Measurements from ENCODE around the gene MIPOL1.

The MIPOL1 gene

GRCh38 chr14:37253905-37254304, 56.2 kb downstream of the MIPOL1 start:
- WGBS (ENCODE audit: extremely low coverage, insufficient coverage, low lambda C conversion rate), result no CpG with 5 or more reads among the region's 1 CpG
- no peak for DNase-seq
- Histone ChIP-seq H4K5ac (ENCODE audit: low read length) (no peak overlapping the region), H3K36me3 (ENCODE audit: control insufficient read depth, insufficient read depth, low read length) (no peaks in the 10 kb centered on the region), H3K79me2 (ENCODE audit: control insufficient read depth, insufficient read depth, low read length) (no peaks in the 10 kb centered on the region), H3K4ac (ENCODE audit: low read depth, low read length) (no peak overlapping the region), H2BK15ac (replicated peaks; ENCODE audit: low read depth) (no peak overlapping the region), H3K9ac (ENCODE audit: low read length) (no peak overlapping the region), H2BK5ac (ENCODE audit: low read length) (no peak overlapping the region), H2AK5ac (ENCODE audit: low read length) (no peak overlapping the region), H3K27me3 (ENCODE audit: insufficient read depth, low read length, poor library complexity) (no peaks in the 10 kb centered on the region), H3K23ac (ENCODE audit: low read length) (no peak overlapping the region), H3K18ac (ENCODE audit: low read length) (no peak overlapping the region), H3K4me2 (ENCODE audit: low read length) (no peak overlapping the region), H3K4me1 (ENCODE audit: control insufficient read depth, low read depth, low read length) (no peaks in the 10 kb centered on the region), H3K27ac (ENCODE audit: low read depth, low read length) (no peak overlapping the region), H3K4me3 (ENCODE audit: low read length) (no peak overlapping the region), H3K56ac (ENCODE audit: low read length) (no peak overlapping the region), H4K8ac (ENCODE audit: low read depth, low read length) (no peak overlapping the region), H3K79me1 (ENCODE audit: low read length) (no peaks in the 10 kb centered on the region), H2BK120ac (ENCODE audit: low read depth, low read length) (no peak overlapping the region)

- no peak overlapping the region for H2BK15ac ChIP-seq (replicated peaks; ENCODE audit: low read depth)
- H3K56ac ChIP-seq (ENCODE audit: low read length), result no peak overlapping the region
- no peaks in the 10 kb centered on the region for H3K79me2 ChIP-seq (ENCODE audit: control insufficient read depth, insufficient read depth, low read length)
- H2AK5ac ChIP-seq (ENCODE audit: low read length), result no peak overlapping the region
- no peaks in the 10 kb centered on the region for H3K27me3 ChIP-seq (ENCODE audit: insufficient read depth, low read length, poor library complexity)
- DNase-seq, result no peak
- no peak overlapping the region for H3K4ac ChIP-seq (ENCODE audit: low read depth, low read length)
- H3K18ac ChIP-seq (ENCODE audit: low read length), result no peak overlapping the region
- no peak overlapping the region for H2BK5ac ChIP-seq (ENCODE audit: low read length)
- no CpG with 5 or more reads among the region's 3 CpGs for WGBS (ENCODE audit: extremely low coverage, insufficient coverage, low lambda C conversion rate)
- H4K8ac ChIP-seq (ENCODE audit: low read depth, low read length), result no peak overlapping the region
- no peak overlapping the region for H2BK120ac ChIP-seq (ENCODE audit: low read depth, low read length)
- no peaks in the 10 kb centered on the region for H3K36me3 ChIP-seq (ENCODE audit: control insufficient read depth, insufficient read depth, low read length)
- H3K23ac ChIP-seq (ENCODE audit: low read length), result no peak overlapping the region
- H3K79me1 ChIP-seq (ENCODE audit: low read length), result no peaks in the 10 kb centered on the region
- H3K4me3 ChIP-seq (ENCODE audit: low read length), result no peak overlapping the region
- H4K5ac ChIP-seq (ENCODE audit: low read length), result no peak overlapping the region
- H3K27ac ChIP-seq (ENCODE audit: low read depth, low read length), result no peak overlapping the region
- no peaks in the 10 kb centered on the region for H3K4me1 ChIP-seq (ENCODE audit: control insufficient read depth, low read depth, low read length)
- no peak overlapping the region for H3K9ac ChIP-seq (ENCODE audit: low read length)
- no peak overlapping the region for H3K4me2 ChIP-seq (ENCODE audit: low read length)
Measured at GRCh38 chr14:37254411-37254947, 56.7 kb downstream of the MIPOL1 start.

GRCh38 chr14:37257501-37258070, 59.8 kb downstream of the MIPOL1 start:
- H3K9ac ChIP-seq (ENCODE audit: low read length), result no peak overlapping the region
- WGBS (ENCODE audit: extremely low coverage, insufficient coverage, low lambda C conversion rate), result no CpG with 5 or more reads among the region's 5 CpGs
- no peak overlapping the region for H3K18ac ChIP-seq (ENCODE audit: low read length)
- no peak overlapping the region for H3K23ac ChIP-seq (ENCODE audit: low read length)
- no peaks in the 10 kb centered on the region for H3K79me2 ChIP-seq (ENCODE audit: control insufficient read depth, insufficient read depth, low read length)
- no peaks in the 10 kb centered on the region for H3K36me3 ChIP-seq (ENCODE audit: control insufficient read depth, insufficient read depth, low read length)
- no peak overlapping the region for H2BK15ac ChIP-seq (replicated peaks; ENCODE audit: low read depth)
- no peak overlapping the region for H3K56ac ChIP-seq (ENCODE audit: low read length)
- H3K79me1 ChIP-seq (ENCODE audit: low read length), result no peaks in the 10 kb centered on the region
- no peak overlapping the region for H3K4ac ChIP-seq (ENCODE audit: low read depth, low read length)
- no peak overlapping the region for H2BK120ac ChIP-seq (ENCODE audit: low read depth, low read length)
- no peaks in the 10 kb centered on the region for H3K4me1 ChIP-seq (ENCODE audit: control insufficient read depth, low read depth, low read length)
- no peak overlapping the region for H3K4me3 ChIP-seq (ENCODE audit: low read length)
- H2AK5ac ChIP-seq (ENCODE audit: low read length), result no peak overlapping the region
- DNase-seq, result no peak
- H4K8ac ChIP-seq (ENCODE audit: low read depth, low read length), result no peak overlapping the region
- H3K27ac ChIP-seq (ENCODE audit: low read depth, low read length), result no peak overlapping the region
- H3K4me2 ChIP-seq (ENCODE audit: low read length), result no peak overlapping the region
- H3K27me3 ChIP-seq (ENCODE audit: insufficient read depth, low read length, poor library complexity), result no peaks in the 10 kb centered on the region
- no peak overlapping the region for H4K5ac ChIP-seq (ENCODE audit: low read length)
- H2BK5ac ChIP-seq (ENCODE audit: low read length), result no peak overlapping the region

GRCh38 chr14:37262649-37263048, 64.9 kb downstream of the MIPOL1 start:
- H3K27me3 ChIP-seq (ENCODE audit: insufficient read depth, low read length, poor library complexity), result no peaks in the 10 kb centered on the region
- no peak overlapping the region for H3K4me2 ChIP-seq (ENCODE audit: low read length)
- DNase-seq, result peak; percentile 84
- no peak overlapping the region for H3K18ac ChIP-seq (ENCODE audit: low read length)
- no peak overlapping the region for H4K8ac ChIP-seq (ENCODE audit: low read depth, low read length)
- no CpG with 5 or more reads among the region's 2 CpGs for WGBS (ENCODE audit: extremely low coverage, insufficient coverage, low lambda C conversion rate)
- no peak overlapping the region for H2BK120ac ChIP-seq (ENCODE audit: low read depth, low read length)
- no peaks in the 10 kb centered on the region for H3K4me1 ChIP-seq (ENCODE audit: control insufficient read depth, low read depth, low read length)
- H3K27ac ChIP-seq (ENCODE audit: low read depth, low read length), result no peak overlapping the region
- no peak overlapping the region for H2BK5ac ChIP-seq (ENCODE audit: low read length)
- no peak overlapping the region for H4K5ac ChIP-seq (ENCODE audit: low read length)
- no peak overlapping the region for H2AK5ac ChIP-seq (ENCODE audit: low read length)
- no peaks in the 10 kb centered on the region for H3K79me2 ChIP-seq (ENCODE audit: control insufficient read depth, insufficient read depth, low read length)
- no peaks in the 10 kb centered on the region for H3K36me3 ChIP-seq (ENCODE audit: control insufficient read depth, insufficient read depth, low read length)
- H2BK15ac ChIP-seq (replicated peaks; ENCODE audit: low read depth), result no peak overlapping the region
- no peak overlapping the region for H3K9ac ChIP-seq (ENCODE audit: low read length)
- H3K79me1 ChIP-seq (ENCODE audit: low read length), result no peaks in the 10 kb centered on the region
- H3K4me3 ChIP-seq (ENCODE audit: low read length), result no peak overlapping the region
- no peak overlapping the region for H3K56ac ChIP-seq (ENCODE audit: low read length)
- no peak overlapping the region for H3K23ac ChIP-seq (ENCODE audit: low read length)
- no peak overlapping the region for H3K4ac ChIP-seq (ENCODE audit: low read depth, low read length)

GRCh38 chr14:37263656-37264236, 66.0 kb downstream of the MIPOL1 start:
- Histone ChIP-seq H3K18ac (ENCODE audit: low read length) (no peak overlapping the region), H3K56ac (ENCODE audit: low read length) (no peak overlapping the region), H3K4me1 (ENCODE audit: control insufficient read depth, low read depth, low read length) (no peaks in the 10 kb centered on the region), H3K79me1 (ENCODE audit: low read length) (no peaks in the 10 kb centered on the region), H3K27me3 (ENCODE audit: insufficient read depth, low read length, poor library complexity) (no peaks in the 10 kb centered on the region), H3K27ac (ENCODE audit: low read depth, low read length) (no peak overlapping the region), H3K9ac (ENCODE audit: low read length) (no peak overlapping the region), H2BK15ac (replicated peaks; ENCODE audit: low read depth) (no peak overlapping the region), H2AK5ac (ENCODE audit: low read length) (no peak overlapping the region), H3K4me2 (ENCODE audit: low read length) (no peak overlapping the region), H3K4ac (ENCODE audit: low read depth, low read length) (no peak overlapping the region), H2BK120ac (ENCODE audit: low read depth, low read length) (no peak overlapping the region), H3K79me2 (ENCODE audit: control insufficient read depth, insufficient read depth, low read length) (no peaks in the 10 kb centered on the region), H3K4me3 (ENCODE audit: low read length) (no peak overlapping the region), H4K5ac (ENCODE audit: low read length) (no peak overlapping the region), H3K36me3 (ENCODE audit: control insufficient read depth, insufficient read depth, low read length) (no peaks in the 10 kb centered on the region), H2BK5ac (ENCODE audit: low read length) (no peak overlapping the region), H3K23ac (ENCODE audit: low read length) (no peak overlapping the region), H4K8ac (ENCODE audit: low read depth, low read length) (no peak overlapping the region)
- WGBS (ENCODE audit: extremely low coverage, insufficient coverage, low lambda C conversion rate), result no CpG with 5 or more reads among the region's 3 CpGs
- peak; percentile 12 for DNase-seq

- Histone ChIP-seq H3K4me1 (ENCODE audit: control insufficient read depth, low read depth, low read length) (no peaks in the 10 kb centered on the region), H3K36me3 (ENCODE audit: control insufficient read depth, insufficient read depth, low read length) (no peaks in the 10 kb centered on the region), H2BK15ac (replicated peaks; ENCODE audit: low read depth) (no peak overlapping the region), H3K4ac (ENCODE audit: low read depth, low read length) (no peak overlapping the region), H3K18ac (ENCODE audit: low read length) (no peak overlapping the region), H2BK120ac (ENCODE audit: low read depth, low read length) (no peak overlapping the region), H2BK5ac (ENCODE audit: low read length) (no peak overlapping the region), H3K79me1 (ENCODE audit: low read length) (no peaks in the 10 kb centered on the region), H3K79me2 (ENCODE audit: control insufficient read depth, insufficient read depth, low read length) (no peaks in the 10 kb centered on the region), H3K27me3 (ENCODE audit: insufficient read depth, low read length, poor library complexity) (no peaks in the 10 kb centered on the region), H3K9ac (ENCODE audit: low read length) (no peak overlapping the region), H3K56ac (ENCODE audit: low read length) (no peak overlapping the region), H3K27ac (ENCODE audit: low read depth, low read length) (no peak overlapping the region), H3K4me2 (ENCODE audit: low read length) (no peak overlapping the region), H2AK5ac (ENCODE audit: low read length) (no peak overlapping the region), H3K23ac (ENCODE audit: low read length) (no peak overlapping the region), H4K5ac (ENCODE audit: low read length) (no peak overlapping the region), H3K4me3 (ENCODE audit: low read length) (no peak overlapping the region), H4K8ac (ENCODE audit: low read depth, low read length) (no peak overlapping the region)
- DNase-seq, result no peak
Measured at GRCh38 chr14:37268788-37269187, 71.1 kb downstream of the MIPOL1 start.

All from mesendoderm (in vitro differentiated cells).